GM12878 (cell line): ENCODE measurements around the gene CD300A. TPM values are rescaled to one million over a fixed set of nuclear protein-coding genes. Genes with fewer than 3 reads are reported as not detected.

Source experiments
- ATAC-seq: fragments of 200-7000 bp; cut with Tn5 transposase; 3 replicates; pipeline ENCODE4 v1.9.1; 2020; ENCODE audit warnings: mild to moderate bottlenecking, moderate library complexity
- BruUV-seq: library from RNA; stranded (reverse); fragments of 400-500 nt; replicated peaks from 2 replicates; lab custom pipeline; 2021; lab: Mats Ljungman, UMichigan
- CTCF ChIA-PET: fragments of 300-600 bp; sonication (Branson Sonifier 250); formaldehyde crosslinking; extraction: SDS; loops from one replicate; lab custom pipeline; 2021; ENCODE audit warnings: inconsistent platforms; lab: Yijun Ruan, JAX
- POLR2A ChIA-PET: fragments of 350-600 bp; formaldehyde crosslinking; extraction: SDS; loops from one replicate; lab custom pipeline; 2021; ENCODE audit warnings: inconsistent platforms; lab: Charles Lee
- RAD21 ChIA-PET: fragments of 300-600 bp; sonication (Branson Sonifier 250); formaldehyde crosslinking; loops from one replicate; lab custom pipeline; 2023; ENCODE audit warnings: antibody characterized with exemption; ENCODE audit not compliant: unreplicated experiment; lab: Charles Lee
- SMC1A ChIA-PET: fragments of 300-600 bp; sonication (Branson Sonifier 250); formaldehyde crosslinking; loops from one replicate; lab custom pipeline; 2023; ENCODE audit not compliant: unreplicated experiment, uncharacterized antibody; lab: Charles Lee
- DNase-seq: peaks from one replicate; pipeline ENCODE4 v3.0.0-alpha.2; 2011; ENCODE audit warnings: low read depth, low spot score
- FAIRE-seq: peaks from 3 replicates; lab custom pipeline; 2011; peaks lifted over from hg19 to GRCh38; lab: Jason Lieb, UNC
- H2AFZ ChIP-seq: 2 replicates; pipeline ENCODE4 v1.6.0; 2011; ENCODE audit warnings: low read depth, low read length, control low read depth; ENCODE audit not compliant: control insufficient read depth
- H3K27ac ChIP-seq: 2 replicates; pipeline ENCODE4 v1.5.1; 2011; ENCODE audit warnings: control low read depth; ENCODE audit not compliant: control insufficient read depth, insufficient read depth
- H3K27me3 ChIP-seq, 2 experiments: replicated peaks in 1 of 2; 2 replicates each; pipeline versions ENCODE4 v1.6.0 to v1.6.1; 2011; ENCODE audit warnings: low read length in 1 of 2; ENCODE audit not compliant: control insufficient read depth in 2 of 2, insufficient read depth in 2 of 2
- H3K36me3 ChIP-seq, 2 experiments: 2 replicates each; pipeline ENCODE4 v1.5.1; 2011; ENCODE audit warnings: low read length in 1 of 2; ENCODE audit not compliant: control insufficient read depth in 2 of 2, insufficient read depth in 2 of 2
- H3K4me1 ChIP-seq: 2 replicates; pipeline ENCODE4 v1.6.1; 2011; ENCODE audit warnings: mild to moderate bottlenecking, low read length, moderate library complexity, mixed read lengths; ENCODE audit not compliant: control insufficient read depth, insufficient read depth
- H3K4me2 ChIP-seq: 2 replicates; pipeline ENCODE4 v1.6.0; 2011; ENCODE audit warnings: control low read depth; ENCODE audit not compliant: control insufficient read depth, insufficient read depth
- H3K4me3 ChIP-seq: fragments of 200-600 bp; sonication (generic); 2 replicates; pipeline ENCODE4 v1.5.1; 2016
- H3K79me2 ChIP-seq: 2 replicates; pipeline ENCODE4 v1.6.0; 2011; ENCODE audit warnings: low read length; ENCODE audit not compliant: control insufficient read depth, insufficient read depth
- H3K9ac ChIP-seq: 2 replicates; pipeline ENCODE4 v1.8.0; 2011; ENCODE audit warnings: low read length, control low read depth, mixed read lengths; ENCODE audit not compliant: control insufficient read depth, insufficient read depth
- H3K9me3 ChIP-seq: replicated peaks from 3 replicates; pipeline ENCODE4 v1.5.1; 2011; ENCODE audit warnings: mild to moderate bottlenecking, low read length; ENCODE audit not compliant: control insufficient read depth, insufficient read depth
- H4K20me1 ChIP-seq: 2 replicates; pipeline ENCODE4 v1.6.0; 2011; ENCODE audit not compliant: control insufficient read depth, insufficient read depth
- ATF7 ChIP-seq: fragments of 450-650 bp; IDR thresholded peaks from 2 replicates; pipeline ENCODE4 v1.6.1; 2016; ENCODE audit warnings: low read depth, mild to moderate bottlenecking
- BACH1 ChIP-seq: fragments of 450-650 bp; IDR thresholded peaks from 2 replicates; pipeline ENCODE4 v1.6.1; 2017; ENCODE audit warnings: mild to moderate bottlenecking, borderline replicate concordance
- BHLHE40 ChIP-seq, 2 experiments: fragments of 450-650 bp in 1 of 2; IDR thresholded peaks; 2 replicates each; pipeline ENCODE4 v1.6.1; 2011 to 2017; ENCODE audit warnings: low read depth in 2 of 2, borderline replicate concordance in 1 of 2, improper control_type of control experiment in 1 of 2, low read length in 1 of 2, mild to moderate bottlenecking in 1 of 2
- CHD2 ChIP-seq: IDR thresholded peaks from 2 replicates; pipeline ENCODE4 v1.6.1; 2011; ENCODE audit warnings: low read depth, low read length, improper control_type of control experiment, borderline replicate concordance
- DPF2 ChIP-seq: fragments of 450-650 bp; IDR thresholded peaks from 2 replicates; pipeline ENCODE4 v1.6.1; 2017; ENCODE audit warnings: mild to moderate bottlenecking
- EP300 ChIP-seq, 2 experiments: fragments of 150-350 bp in 1 of 2; IDR thresholded peaks; 2 replicates each; pipeline ENCODE4 v1.6.1; 2011 to 2012; ENCODE audit warnings: low read depth in 2 of 2, low read length in 2 of 2, borderline replicate concordance in 1 of 2, improper control_type of control experiment in 1 of 2, inconsistent platforms in 1 of 2; ENCODE audit not compliant: control insufficient read depth in 1 of 2
- IKZF1 ChIP-seq: fragments of 450-650 bp; conservative IDR thresholded peaks from 2 replicates; pipeline ENCODE4 v1.6.1; 2017; ENCODE audit warnings: antibody characterized with exemption, mild to moderate bottlenecking
- MTA2 ChIP-seq: fragments of 450-650 bp; IDR thresholded peaks from 2 replicates; pipeline ENCODE4 v1.6.1; 2016; ENCODE audit warnings: low read depth, mild to moderate bottlenecking, moderate library complexity
- NBN ChIP-seq: fragments of 450-650 bp; IDR thresholded peaks from 2 replicates; pipeline ENCODE4 v1.6.1; 2016
- NFIC ChIP-seq: IDR thresholded peaks from 2 replicates; pipeline ENCODE4 v1.6.1; 2012; ENCODE audit warnings: low read depth, mild to moderate bottlenecking, inconsistent platforms, low read length, moderate library complexity
- NR2C1 ChIP-seq: fragments of 450-650 bp; IDR thresholded peaks from 2 replicates; pipeline ENCODE4 v1.6.1; 2017; ENCODE audit warnings: antibody characterized with exemption, mild to moderate bottlenecking, moderate library complexity
- NR2F1 ChIP-seq: fragments of 450-650 bp; conservative IDR thresholded peaks from 2 replicates; pipeline ENCODE4 v1.6.1; 2017; ENCODE audit warnings: mild to moderate bottlenecking
- PAX5 ChIP-seq: IDR thresholded peaks from 2 replicates; pipeline ENCODE4 v1.6.1; 2011; ENCODE audit warnings: low read depth, low read length, borderline replicate concordance
- RELB ChIP-seq: fragments of 450-650 bp; IDR thresholded peaks from 2 replicates; pipeline ENCODE4 v1.6.1; 2017; ENCODE audit warnings: low read depth, mild to moderate bottlenecking, moderate library complexity
- ZNF622 ChIP-seq: fragments of 450-650 bp; IDR thresholded peaks from 2 replicates; pipeline ENCODE4 v1.6.1; 2017; ENCODE audit warnings: mild to moderate bottlenecking, inconsistent platforms
- ZNF687 ChIP-seq: fragments of 450-650 bp; IDR thresholded peaks from 2 replicates; pipeline ENCODE4 v1.6.1; 2017; ENCODE audit warnings: mild to moderate bottlenecking, moderate library complexity
- WGBS: methylation state at CpG from one replicate; pipeline ENCODE4 v1.1.6; 2016; ENCODE audit warnings: low lambda C conversion rate; ENCODE audit not compliant: insufficient replicate concordance, insufficient coverage; ENCODE audit errors: missing lambda C conversion rate; 5-methylcytosine and 5-hydroxymethylcytosine counted together
- in situ Hi-C: fragments of 300-500 bp; cut with MboI; formaldehyde crosslinking; loops from 9 replicates; pipeline ENCODE4 v1.14.3; 2018; ENCODE audit warnings: mixed read lengths
- intact Hi-C: fragments of 100-400 bp; cut with micrococcal nuclease; formaldehyde crosslinking; loops from one replicate; pipeline ENCODE4 v1.14.2; 2022; ENCODE audit not compliant: unreplicated experiment
- polyA plus RNA-seq, 11 experiments: library from polyadenylated mRNA; depleted of rRNA in 4 of 11; unstranded in 6 of 11; stranded (reverse) in 5 of 11; fragments of >200 nt; fragmentation: Nextera tagmentation in 4 of 11; fragmentation: Illumina TruSeq in 1 of 11; extraction: Ambion mirVana in 4 of 11; extraction: Trizol in 1 of 11; gene quantifications; 1 replicate in 1 of 11; 2 replicates in 10 of 11; pipeline versions ENCODE4 v1.2.1 to v1.2.3, GENCODE V29; 2011 to 2016; ENCODE audit warnings: inconsistent platforms in 2 of 11, missing spikeins in 2 of 11, low read depth in 1 of 11
- total RNA-seq, 4 experiments: library from RNA; depleted of rRNA in 3 of 4; stranded (reverse); fragments of >200 nt in 3 of 4; fragmentation: Illumina TruSeq in 1 of 4; extraction: Trizol in 1 of 4; gene quantifications; 2 replicates each; pipeline versions ENCODE4 v1.2.1 to v1.2.3, GENCODE V29; 2013 to 2021

The CD300A gene
- total and polyA plus RNA-seq, 10 of the 15 experiments (the other 5 are each of a cell fraction or from before 2014, with no cell fraction given), result 10.6 to 128 (median 36.1) TPM

- Histone ChIP-seq H3K27me3 (peaks cover 3 to 11% of the 10 kb centered on the region in 2 experiments; a peak in 3 of 4 replicates), H3K4me1 (peaks cover 17% of the 10 kb centered on the region), H3K27ac (no peak overlapping the region; the same call in 1 of the 2 replicates), H3K4me3 (no peak overlapping the region; the same call in 1 of the 2 replicates), H3K79me2 (no peaks in the 10 kb centered on the region), H3K4me2 (peak overlapping the region; percentile 89), H3K9me3 (no peaks in the 10 kb centered on the region; the same call in 2 of the 3 replicates), H3K36me3 (no peaks in the 10 kb centered on the region), H2AFZ (0 out of 2 replicates have a peak overlapping the region, but pooled peaks have one; percentile 7), H3K9ac (no peak overlapping the region; the same call in 1 of the 2 replicates), H4K20me1 (no peaks in the 10 kb centered on the region)
- SMC1A ChIA-PET, result interaction anchor here (1.0 to 1.4 kb wide), 5 partner anchors 14 to 50 kb away, joined by 3 to 8 read pairs (median 4); no protein-coding TSS in a partner anchor
- in situ Hi-C loops (no loop called here), intact Hi-C loops (loop anchor here (2.0 kb wide), 1 partner anchor 16 kb away; no protein-coding TSS in a partner anchor)
- peak; percentile 26 for DNase-seq
- WGBS, result 14% methylated on average over 65 of the region's 67 CpGs
- FAIRE-seq, result no peak
- CTCF ChIA-PET, result interaction anchor here (1.0 to 2.3 kb wide), 6 partner anchors 8 to 52 kb away, joined by 3 to 9 read pairs (median 4); no protein-coding TSS in a partner anchor
- POLR2A ChIA-PET, result interaction anchor here (2.6 kb wide), 1 partner anchor 13 kb away, joined by 11 read pairs; no protein-coding TSS in a partner anchor
- BruUV-seq, result no TSS peak
- RAD21 ChIA-PET, result interaction anchor here (0.6 to 1.7 kb wide), 8 partner anchors 14 to 104 kb away, joined by 3 to 13 read pairs (median 4); no protein-coding TSS in a partner anchor
- peak; percentile 79 for ATAC-seq
- TF ChIP-seq BACH1 (peak; percentile 50; the same call in 1 of the 2 replicates), NFIC (no peak), ATF7 (0 out of 2 replicates have a peak, but pooled peaks have one; percentile 29), IKZF1 (0 out of 2 replicates have a peak, but pooled peaks have one; percentile 48), RELB (peak; percentile 34; the same call in 1 of the 2 replicates), MTA2 (0 out of 2 replicates have a peak, but pooled peaks have one; percentile 53), NBN (0 out of 2 replicates have a peak, but pooled peaks have one; percentile 19), BHLHE40 (IDR thresholded peaks at IDR 0.05; ENCODE audit: borderline replicate concordance in 1 of 2, low read depth in 2 of 2, low read length in 1 of 2) (peak in 1 of 2 experiments; percentile 81; a peak in 2 of 4 replicates), ZNF622 (no peak), EP300 (IDR thresholded peaks at IDR 0.05; ENCODE audit: borderline replicate concordance in 1 of 2, control insufficient read depth in 1 of 2, low read depth in 2 of 2, low read length in 2 of 2) (peak in 1 of 2 experiments; percentile 50; a peak in 2 of 4 replicates), CHD2 (0 out of 2 replicates have a peak, but pooled peaks have one; percentile 25), ZNF687 (0 out of 2 replicates have a peak, but pooled peaks have one; percentile 40), NR2F1 (peak; percentile 29; the same call in 1 of the 2 replicates), PAX5 (peak; percentile 71; the same call in 1 of the 2 replicates), DPF2 (peak; percentile 55; the same call in 1 of the 2 replicates), NR2C1 (no peak)
Measured at GRCh38 chr17:74430706-74431567, 35.5 kb upstream of the CD300A start.
